ENCODE data around the gene ZNF469.

The ZNF469 gene

DNA sequence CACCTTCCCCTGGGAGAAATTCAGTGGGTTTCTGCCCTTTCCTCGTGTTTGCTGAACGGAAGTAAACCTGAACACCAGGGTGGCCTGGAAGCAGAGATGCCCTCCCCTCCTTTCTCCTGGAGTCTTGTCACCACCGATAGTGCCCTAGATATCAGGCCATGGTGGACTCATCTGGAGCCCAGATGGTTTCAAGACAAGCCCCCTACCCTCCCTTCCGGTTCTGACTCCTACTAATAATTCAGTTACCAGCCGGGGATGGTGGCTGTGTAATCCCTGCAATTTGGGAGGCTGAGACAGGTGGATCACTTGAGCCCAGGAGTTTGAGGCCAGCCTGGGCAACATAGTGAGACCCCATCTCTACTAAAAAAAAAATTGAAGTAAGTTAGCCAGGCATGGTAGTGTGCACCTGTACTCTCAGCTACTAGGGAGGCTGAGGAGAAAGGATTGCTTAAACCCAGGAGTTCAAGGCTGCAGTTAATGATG, 2.4 kb downstream of the ZNF469 start:
- H3K9me3 ChIP-seq (ENCODE audit: control insufficient read depth, low read depth, low read length): no peaks in the 10 kb centered on the region
- no peak overlapping the region for H3K9ac ChIP-seq (ENCODE audit: low read length)
- peaks cover 18% of the 10 kb centered on the region for H3K4me1 ChIP-seq (ENCODE audit: control insufficient read depth, low read depth, low read length)
- peaks cover 48% of the 10 kb centered on the region for H3K27me3 ChIP-seq (ENCODE audit: control insufficient read depth, insufficient read depth, low read length)
- H3K27ac ChIP-seq (ENCODE audit: low read length): no peak overlapping the region
- H3K4me3 ChIP-seq (ENCODE audit: low read length): no peak overlapping the region
- H3K36me3 ChIP-seq (ENCODE audit: control insufficient read depth, low read depth, low read length): no peaks in the 10 kb centered on the region

DNA sequence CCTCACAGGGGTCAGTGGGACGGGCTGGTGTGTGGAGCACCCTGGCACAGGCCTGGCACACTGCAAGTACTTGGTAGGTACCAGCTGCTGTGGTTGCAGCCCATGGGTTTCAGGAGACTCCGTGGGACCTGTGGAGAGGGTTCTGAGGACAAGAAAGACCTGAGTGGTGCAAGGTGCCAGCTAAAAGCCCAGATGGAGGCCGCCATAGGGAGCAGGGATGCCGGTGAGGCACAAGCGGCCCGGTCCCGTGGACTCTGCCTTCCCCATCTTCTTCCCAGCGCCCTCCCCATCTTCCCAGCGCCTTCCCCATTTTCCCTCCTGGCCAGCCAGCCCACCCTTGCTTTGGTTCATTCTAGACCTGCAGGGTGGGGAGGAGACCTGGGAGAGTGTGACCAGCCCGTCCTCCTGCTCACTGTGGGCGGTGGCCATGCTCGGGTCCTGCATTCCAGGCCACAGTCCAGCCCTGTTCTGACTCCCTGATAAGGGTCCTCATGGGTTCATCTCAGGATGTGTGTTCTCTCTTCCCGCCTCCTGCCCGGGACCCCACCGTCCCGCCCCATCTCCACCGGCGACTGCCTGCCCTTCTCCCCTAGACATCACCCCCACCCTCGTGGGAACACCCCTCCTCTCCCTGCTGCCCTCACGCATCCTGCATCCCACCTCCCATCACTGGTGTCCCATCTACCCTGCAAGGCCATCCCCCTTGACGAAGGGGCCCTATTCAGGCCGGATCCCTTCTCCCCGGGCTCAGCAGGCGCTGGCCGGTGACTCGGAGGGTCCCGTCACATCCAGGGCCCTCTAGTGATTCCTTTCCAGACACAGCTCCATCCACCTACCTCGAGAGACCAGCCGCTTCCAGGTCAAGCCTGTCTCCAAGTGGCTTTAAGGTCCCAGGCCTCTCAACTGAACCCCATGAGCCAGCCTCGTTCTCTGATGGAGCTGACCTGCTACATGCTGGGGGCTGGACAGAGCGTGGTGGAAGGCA, 3.4 kb downstream of the ZNF469 start:
- Histone ChIP-seq H3K4me1 (ENCODE audit: control insufficient read depth, low read depth, low read length) (peaks cover 17% of the 10 kb centered on the region), H3K9me3 (ENCODE audit: control insufficient read depth, low read depth, low read length) (no peaks in the 10 kb centered on the region), H3K27me3 (ENCODE audit: control insufficient read depth, insufficient read depth, low read length) (peaks cover 47% of the 10 kb centered on the region), H3K9ac (ENCODE audit: low read length) (no peak overlapping the region), H3K27ac (ENCODE audit: low read length) (no peak overlapping the region), H3K36me3 (ENCODE audit: control insufficient read depth, low read depth, low read length) (no peaks in the 10 kb centered on the region), H3K4me3 (ENCODE audit: low read length) (no peak overlapping the region)

DNA sequence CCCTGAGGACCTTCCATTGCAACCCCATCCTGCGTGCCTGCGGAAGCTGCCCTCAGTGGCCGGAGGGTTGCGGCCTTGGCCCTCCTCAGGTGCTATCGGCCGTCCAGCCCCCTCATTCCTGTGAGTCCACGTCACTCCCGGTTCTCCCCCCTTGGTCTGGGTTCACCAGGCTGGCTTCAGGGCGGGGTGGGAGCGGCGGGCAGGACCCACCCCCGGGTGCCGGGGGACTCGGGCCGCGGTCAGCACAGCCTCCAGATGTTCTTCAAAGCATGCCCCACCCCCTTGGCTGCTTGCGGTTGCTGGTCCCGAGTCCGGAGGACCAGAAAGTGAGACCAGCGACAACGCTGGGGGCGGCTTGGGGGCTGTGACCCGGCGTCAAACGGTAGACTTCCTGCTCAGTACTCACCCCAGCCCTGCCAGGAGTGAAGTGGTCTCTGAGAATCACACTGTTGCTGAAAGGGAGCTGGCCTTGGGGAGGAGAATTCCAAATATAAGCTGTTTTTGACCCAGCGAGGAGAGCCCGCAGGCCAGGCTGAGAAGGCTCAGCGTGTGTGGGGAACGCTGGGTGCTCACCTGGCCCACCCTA, 4.5 kb downstream of the ZNF469 start:
- Histone ChIP-seq H3K4me1 (ENCODE audit: control insufficient read depth, low read depth, low read length) (peaks cover 6% of the 10 kb centered on the region), H3K4me3 (ENCODE audit: low read length) (no peak overlapping the region), H3K27me3 (ENCODE audit: control insufficient read depth, insufficient read depth, low read length) (peaks cover 36% of the 10 kb centered on the region), H3K27ac (ENCODE audit: low read length) (no peak overlapping the region), H3K9ac (ENCODE audit: low read length) (no peak overlapping the region), H3K36me3 (ENCODE audit: control insufficient read depth, low read depth, low read length) (no peaks in the 10 kb centered on the region), H3K9me3 (ENCODE audit: control insufficient read depth, low read depth, low read length) (no peaks in the 10 kb centered on the region)

DNA sequence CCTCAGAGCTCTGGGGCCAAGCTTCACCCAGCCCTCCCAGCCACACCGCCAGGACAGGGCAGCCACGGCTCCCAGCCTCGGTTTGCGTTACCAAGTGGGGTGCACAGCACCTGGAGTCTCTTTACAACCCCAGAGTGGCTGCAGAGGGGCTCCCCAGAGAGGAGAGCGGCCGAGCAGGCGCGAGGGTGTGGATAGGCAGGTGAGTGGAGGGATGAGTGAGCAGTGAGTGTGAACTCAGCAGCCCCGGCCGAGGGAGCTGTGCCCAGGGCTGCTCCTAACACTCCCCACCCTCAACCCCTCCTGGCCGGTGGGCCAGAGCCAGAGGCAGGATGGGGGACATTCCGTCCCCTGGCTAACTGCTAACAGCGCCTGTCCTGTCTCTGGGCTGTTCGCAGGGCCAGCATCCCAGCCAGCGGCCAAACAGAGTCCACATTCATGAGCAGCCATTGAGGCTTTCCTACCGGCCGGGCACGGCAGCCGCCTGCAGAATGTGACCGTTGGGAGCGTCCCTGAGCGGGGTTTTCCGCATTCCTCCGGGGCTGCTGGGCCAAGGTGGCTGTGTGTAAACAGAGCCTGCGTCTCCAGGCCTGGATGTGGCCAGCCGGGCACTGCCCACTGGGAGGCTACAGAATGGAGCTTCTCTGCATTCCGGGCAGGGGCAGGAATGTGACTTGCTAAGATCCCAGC, 5.3 kb downstream of the ZNF469 start:
- H3K4me1 ChIP-seq (ENCODE audit: control insufficient read depth, low read depth, low read length): peaks cover 3% of the 10 kb centered on the region
- no peak overlapping the region for H3K9ac ChIP-seq (ENCODE audit: low read length)
- H3K27ac ChIP-seq (ENCODE audit: low read length): no peak overlapping the region
- H3K36me3 ChIP-seq (ENCODE audit: control insufficient read depth, low read depth, low read length): no peaks in the 10 kb centered on the region
- H3K9me3 ChIP-seq (ENCODE audit: control insufficient read depth, low read depth, low read length): no peaks in the 10 kb centered on the region
- H3K4me3 ChIP-seq (ENCODE audit: low read length): no peak overlapping the region
- H3K27me3 ChIP-seq (ENCODE audit: control insufficient read depth, insufficient read depth, low read length): peaks cover 30% of the 10 kb centered on the region

GRCh38 chr16:88389191-88389590, 6.4 kb downstream of the ZNF469 start:
- Histone ChIP-seq H3K27me3 (ENCODE audit: control insufficient read depth, insufficient read depth, low read length) (peaks cover 21% of the 10 kb centered on the region), H3K9me3 (ENCODE audit: control insufficient read depth, low read depth, low read length) (no peaks in the 10 kb centered on the region), H3K4me1 (ENCODE audit: control insufficient read depth, low read depth, low read length) (peaks cover under 1% of the 10 kb centered on the region), H3K9ac (ENCODE audit: low read length) (no peak overlapping the region), H3K36me3 (ENCODE audit: control insufficient read depth, low read depth, low read length) (no peaks in the 10 kb centered on the region), H3K4me3 (ENCODE audit: low read length) (no peak overlapping the region), H3K27ac (ENCODE audit: low read length) (no peak overlapping the region)

DNA sequence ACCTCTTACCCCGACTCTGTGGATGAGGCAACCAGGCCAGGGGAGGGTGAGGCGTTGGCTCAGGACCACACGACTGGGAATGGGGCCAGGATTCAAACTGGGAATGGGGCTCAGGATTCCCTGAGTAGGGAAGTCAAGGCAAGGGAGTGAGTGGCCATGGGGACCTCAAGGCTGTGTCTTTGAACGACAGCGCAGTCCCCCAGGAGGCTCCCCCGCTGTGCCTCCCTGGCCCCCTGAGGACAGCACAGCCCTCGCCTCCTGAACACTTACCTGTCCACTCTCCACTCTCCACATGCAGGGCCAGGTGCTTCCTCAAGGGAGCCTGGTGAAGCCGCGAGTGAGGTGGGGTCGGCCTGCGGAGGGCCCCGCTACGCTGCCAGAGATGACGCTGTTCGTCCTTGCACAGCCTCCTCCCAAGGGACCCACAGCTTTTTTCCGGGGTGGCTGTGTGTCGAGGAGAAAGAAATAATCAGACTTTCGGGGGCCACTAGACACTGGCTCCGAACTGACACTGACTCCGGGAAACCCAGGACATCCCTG, 6.9 kb downstream of the ZNF469 start:
- no peaks in the 10 kb centered on the region for H3K36me3 ChIP-seq (ENCODE audit: control insufficient read depth, low read depth, low read length)
- peaks cover 16% of the 10 kb centered on the region for H3K27me3 ChIP-seq (ENCODE audit: control insufficient read depth, insufficient read depth, low read length)

DNA sequence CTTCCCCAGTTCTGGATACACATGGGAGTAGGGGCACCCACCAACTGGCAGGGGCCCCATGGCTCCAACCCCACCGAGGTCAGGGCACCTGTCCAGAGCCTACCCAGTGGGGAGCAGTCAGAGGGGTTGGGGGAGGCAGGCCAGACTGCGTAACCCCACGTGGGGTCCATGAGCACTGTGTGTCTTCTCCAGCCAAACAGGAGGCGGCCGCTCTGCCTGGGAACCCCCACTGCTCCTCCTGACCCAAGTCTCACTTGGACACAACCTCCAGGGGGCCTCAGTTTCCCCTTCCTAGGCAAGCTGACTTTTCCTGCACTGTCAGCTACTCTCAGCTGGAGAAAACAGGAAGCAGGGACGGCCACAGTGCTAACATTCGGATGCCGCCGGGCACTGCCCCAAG, 7.5 kb downstream of the ZNF469 start:
- Histone ChIP-seq H3K4me1 (ENCODE audit: control insufficient read depth, low read depth, low read length) (no peaks in the 10 kb centered on the region), H3K9me3 (ENCODE audit: control insufficient read depth, low read depth, low read length) (no peaks in the 10 kb centered on the region), H3K27ac (ENCODE audit: low read length) (no peak overlapping the region), H3K4me3 (ENCODE audit: low read length) (no peak overlapping the region), H3K36me3 (ENCODE audit: control insufficient read depth, low read depth, low read length) (no peaks in the 10 kb centered on the region), H3K27me3 (ENCODE audit: control insufficient read depth, insufficient read depth, low read length) (peaks cover 11% of the 10 kb centered on the region), H3K9ac (ENCODE audit: low read length) (no peak overlapping the region)

More for the DNA sequence above, 6.9 kb downstream of the ZNF469 start:
- H3K27ac ChIP-seq (ENCODE audit: low read length): no peak overlapping the region
- H3K4me1 ChIP-seq (ENCODE audit: control insufficient read depth, low read depth, low read length): no peaks in the 10 kb centered on the region
- H3K9me3 ChIP-seq (ENCODE audit: control insufficient read depth, low read depth, low read length): no peaks in the 10 kb centered on the region
- no peak overlapping the region for H3K9ac ChIP-seq (ENCODE audit: low read length)
- no peak overlapping the region for H3K4me3 ChIP-seq (ENCODE audit: low read length)

GRCh38 chr16:88390735-88391134, 8.0 kb downstream of the ZNF469 start:
- Histone ChIP-seq H3K27me3 (ENCODE audit: control insufficient read depth, insufficient read depth, low read length) (peaks cover 6% of the 10 kb centered on the region), H3K9me3 (ENCODE audit: control insufficient read depth, low read depth, low read length) (no peaks in the 10 kb centered on the region), H3K4me1 (ENCODE audit: control insufficient read depth, low read depth, low read length) (no peaks in the 10 kb centered on the region), H3K36me3 (ENCODE audit: control insufficient read depth, low read depth, low read length) (no peaks in the 10 kb centered on the region), H3K4me3 (ENCODE audit: low read length) (no peak overlapping the region), H3K27ac (ENCODE audit: low read length) (no peak overlapping the region), H3K9ac (ENCODE audit: low read length) (no peak overlapping the region)

DNA sequence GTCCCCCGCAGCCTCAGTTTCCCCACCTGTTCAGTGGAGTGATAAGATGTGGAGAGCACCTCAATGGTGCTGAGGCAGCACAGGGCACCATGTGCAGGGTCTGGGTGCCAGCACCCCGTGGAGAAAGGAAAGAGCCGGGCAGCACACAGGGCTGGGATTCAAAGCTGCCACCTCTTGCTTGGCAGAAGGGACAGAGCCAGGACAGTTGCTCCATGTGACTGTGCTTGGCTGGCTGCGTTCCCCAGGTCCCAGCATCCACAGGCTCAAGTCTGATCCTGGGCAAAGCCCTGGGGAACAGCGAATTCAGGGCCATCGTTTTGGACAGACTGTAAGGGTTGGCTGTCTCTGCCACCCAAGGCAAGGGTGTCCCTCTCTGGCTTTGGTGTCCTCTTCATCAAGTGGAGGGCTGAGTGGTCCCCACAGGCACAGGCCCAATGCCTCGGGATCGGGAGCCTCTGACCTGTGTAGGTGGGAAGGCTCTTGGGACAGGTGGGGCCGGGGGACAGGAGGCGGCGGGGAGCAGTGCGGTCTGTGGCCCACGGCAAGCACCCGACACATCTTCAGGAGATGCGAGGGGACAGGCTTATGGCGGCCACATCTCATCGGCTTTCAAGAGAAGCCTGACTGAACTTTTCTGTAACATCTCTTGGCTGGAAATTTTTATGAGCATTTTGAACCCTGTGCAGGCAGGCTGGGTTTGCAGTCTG, 8.5 kb downstream of the ZNF469 start:
- Histone ChIP-seq H3K36me3 (ENCODE audit: control insufficient read depth, low read depth, low read length) (no peaks in the 10 kb centered on the region), H3K4me1 (ENCODE audit: control insufficient read depth, low read depth, low read length) (no peaks in the 10 kb centered on the region), H3K9me3 (ENCODE audit: control insufficient read depth, low read depth, low read length) (no peaks in the 10 kb centered on the region), H3K4me3 (ENCODE audit: low read length) (no peak overlapping the region), H3K9ac (ENCODE audit: low read length) (no peak overlapping the region), H3K27ac (ENCODE audit: low read length) (no peak overlapping the region), H3K27me3 (ENCODE audit: control insufficient read depth, insufficient read depth, low read length) (peaks cover 3% of the 10 kb centered on the region)

GRCh38 chr16:88392111-88392510, 9.4 kb downstream of the ZNF469 start:
- no peaks in the 10 kb centered on the region for H3K27me3 ChIP-seq (ENCODE audit: control insufficient read depth, insufficient read depth, low read length)
- no peak overlapping the region for H3K9ac ChIP-seq (ENCODE audit: low read length)

GRCh38 chr16:88392616-88393015, 9.9 kb downstream of the ZNF469 start:
- Histone ChIP-seq H3K4me3 (ENCODE audit: low read length) (no peak overlapping the region), H3K9me3 (ENCODE audit: control insufficient read depth, low read depth, low read length) (no peaks in the 10 kb centered on the region), H3K36me3 (ENCODE audit: control insufficient read depth, low read depth, low read length) (no peaks in the 10 kb centered on the region), H3K9ac (ENCODE audit: low read length) (no peak overlapping the region), H3K27ac (ENCODE audit: low read length) (no peak overlapping the region), H3K4me1 (ENCODE audit: control insufficient read depth, low read depth, low read length) (no peaks in the 10 kb centered on the region), H3K27me3 (ENCODE audit: control insufficient read depth, insufficient read depth, low read length) (no peaks in the 10 kb centered on the region)

More at GRCh38 chr16:88392111-88392510, 9.4 kb downstream of the ZNF469 start:
- Histone ChIP-seq H3K27ac (ENCODE audit: low read length) (no peak overlapping the region), H3K36me3 (ENCODE audit: control insufficient read depth, low read depth, low read length) (no peaks in the 10 kb centered on the region), H3K9me3 (ENCODE audit: control insufficient read depth, low read depth, low read length) (no peaks in the 10 kb centered on the region), H3K4me1 (ENCODE audit: control insufficient read depth, low read depth, low read length) (no peaks in the 10 kb centered on the region), H3K4me3 (ENCODE audit: low read length) (no peak overlapping the region)

Measured in iPS-18a (cell line).